Eye (tissue), 1 donor: ENCODE data around the gene ATXN2L.
"Not testable (repeated sequence)": the region's sequence is repeated elsewhere in the genome, so short reads cannot be mapped to it uniquely, and the experiment has no call there.

Experiments used
- DNase-seq: peaks from one replicate; pipeline ENCODE4 v3.0.0-alpha.2; 2015

ATXN2L gene

GRCh38 chr16:28822520-28823290, at the start of gene ATXN2L:
Gene ATXN2L, plus strand, starts transcription at chr16:28822999. Its CDS starts 261 bp downstream, at chr16:28823260.
- peak; percentile 98 for DNase-seq

- not testable (repeated sequence) for DNase-seq
Measured at GRCh38 chr16:28781697-28782096, 41.1 kb upstream of the ATXN2L start.

GRCh38 chr16:28782357-28782756, 40.4 kb upstream of the ATXN2L start:
- not testable (repeated sequence) for DNase-seq

- not testable (repeated sequence) for DNase-seq
Measured at GRCh38 chr16:28802235-28803019, 20.4 kb upstream of the ATXN2L start.

- not testable (repeated sequence) for DNase-seq
Measured at GRCh38 chr16:28807445-28808120, 15.2 kb upstream of the ATXN2L start.

- DNase-seq: no peak
Measured at GRCh38 chr16:28820016-28820415, 2.8 kb upstream of the ATXN2L start.

- not testable (repeated sequence) for DNase-seq
Measured at GRCh38 chr16:28820546-28820945, 2.3 kb upstream of the ATXN2L start.

- no peak for DNase-seq
Measured at GRCh38 chr16:28821874-28822519, 802 bp upstream of the ATXN2L start.

- DNase-seq: no peak
Measured at GRCh38 chr16:28823291-28823872, 583 bp downstream of the ATXN2L start.

GRCh38 chr16:28823873-28824716, 1.3 kb downstream of the ATXN2L start:
- peak; percentile 99 for DNase-seq

GRCh38 chr16:28824717-28824973, 1.8 kb downstream of the ATXN2L start:
- no peak for DNase-seq

GRCh38 chr16:28826141-28826540, 3.3 kb downstream of the ATXN2L start:
- DNase-seq: no peak

- DNase-seq: no peak
Measured at GRCh38 chr16:28829747-28830146, 6.9 kb downstream of the ATXN2L start.

- DNase-seq: no peak
Measured at GRCh38 chr16:28830531-28830930, 7.7 kb downstream of the ATXN2L start.

GRCh38 chr16:28834349-28834748, 11.6 kb downstream of the ATXN2L start:
- DNase-seq: no peak

- DNase-seq: no peak
Measured at GRCh38 chr16:28834873-28835863, 12.4 kb downstream of the ATXN2L start.

- DNase-seq: no peak
Measured at GRCh38 chr16:28835864-28836760, 13.3 kb downstream of the ATXN2L start.

GRCh38 chr16:28836761-28837064, 13.9 kb downstream of the ATXN2L start:
- DNase-seq: no peak

GRCh38 chr16:28837672-28838557, 15.1 kb downstream of the ATXN2L start:
- no peak for DNase-seq
